GM18499 (cell line): ENCODE data around the gene ANP32B.

Source experiments
- ATAC-seq: cut with Tn5 transposase; IDR thresholded peaks from one replicate; pipeline ENCODE4 v1.9.1; 2021; ENCODE audit warnings: moderate number of reproducible peaks; ENCODE audit not compliant: insufficient read depth, unreplicated experiment

ANP32B gene

GRCh38 chr9:98056269-98057137 lies 73.4 kb downstream of the ANP32B start, which contains the start of gene NANS:
TSS of gene NANS (plus strand) at chr9:98056732. CDS start at chr9:98056809, 77 bp downstream.
- ATAC-seq = peak; percentile 75

- ATAC-seq = no peak
Measured at GRCh38 chr9:98057138-98057799, 74.1 kb downstream of the ANP32B start.

DNA sequence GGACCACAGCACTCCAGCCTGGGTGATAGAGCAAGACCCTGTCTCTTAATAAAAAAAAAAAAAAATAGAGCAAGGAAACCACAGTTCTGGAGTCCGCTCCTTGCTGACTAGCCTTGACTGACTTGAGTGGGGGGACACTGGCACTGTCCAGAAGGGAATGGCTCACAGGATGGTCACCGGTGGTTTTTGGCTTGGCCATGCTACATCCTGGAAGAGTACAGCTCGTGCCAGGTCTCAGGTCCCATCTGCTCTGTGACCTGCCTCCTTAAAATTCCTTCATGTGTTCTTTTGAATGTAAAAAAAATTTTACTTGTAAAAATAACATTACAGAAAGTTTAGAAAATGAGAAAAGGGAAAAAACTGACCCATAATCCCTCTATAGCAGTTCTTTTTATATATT lies 79.0 kb downstream of the ANP32B start:
- no peak for ATAC-seq

- ATAC-seq = no peak
Measured at GRCh38 chr9:98064623-98065392, 81.7 kb downstream of the ANP32B start.
